Activated CD4-positive, alpha-beta T cell treated with anti-CD3 and anti-CD28 coated beads, Interleukin-2, amount 50 U/mL, for 24 hours (primary cell): ENCODE measurements around the gene ZFP3.
"Not testable (repeated sequence)": the region's sequence is repeated elsewhere in the genome, so short reads cannot be mapped to it uniquely, and the experiment has no call there.

Experiments
- DNase-seq, 2 donors: peaks; one replicate each; pipeline ENCODE4 v3.0.0-alpha.2; 2020; ENCODE audit warnings: low read depth in 1 of 2, low spot score in 1 of 2

ZFP3 gene

DNA sequence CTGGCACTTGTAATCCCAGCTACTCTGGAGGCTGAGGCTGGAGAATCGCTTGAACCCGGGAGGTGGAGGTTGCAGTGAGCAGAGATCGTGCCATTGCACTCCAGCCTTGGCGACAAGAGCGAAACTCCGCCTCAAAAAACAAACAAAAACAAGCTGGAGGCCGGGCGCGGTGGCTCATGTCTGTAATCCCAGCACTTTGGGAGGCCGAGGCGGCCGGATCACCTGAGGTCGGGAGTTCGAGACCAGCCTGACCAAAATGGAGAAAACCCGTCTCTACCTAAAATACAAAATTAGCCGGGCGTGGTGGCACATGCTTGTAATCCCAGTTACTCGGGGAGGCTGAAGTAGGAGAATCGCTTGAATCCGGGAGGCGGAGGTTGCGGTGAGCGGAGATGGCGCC is 992 bp upstream of the ZFP3 start:
- not testable (repeated sequence) for DNase-seq

DNA sequence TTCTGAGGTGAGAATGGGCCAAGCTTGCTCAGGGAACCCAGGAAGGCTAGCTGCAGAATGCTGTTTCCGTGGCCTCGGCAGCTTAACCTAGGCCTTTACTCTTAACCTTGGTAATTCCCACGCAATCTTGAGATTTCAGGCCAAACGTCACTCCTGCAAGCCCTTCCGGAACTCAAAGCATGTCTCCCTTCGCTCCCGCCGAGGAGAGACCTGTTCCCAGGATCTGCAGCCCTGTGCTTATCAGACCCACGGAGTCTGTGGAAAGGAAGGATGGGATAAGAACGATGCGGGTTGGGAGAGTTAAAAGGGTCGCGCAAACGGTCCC is 524 bp upstream of the ZFP3 start:
- no peak for DNase-seq

DNA sequence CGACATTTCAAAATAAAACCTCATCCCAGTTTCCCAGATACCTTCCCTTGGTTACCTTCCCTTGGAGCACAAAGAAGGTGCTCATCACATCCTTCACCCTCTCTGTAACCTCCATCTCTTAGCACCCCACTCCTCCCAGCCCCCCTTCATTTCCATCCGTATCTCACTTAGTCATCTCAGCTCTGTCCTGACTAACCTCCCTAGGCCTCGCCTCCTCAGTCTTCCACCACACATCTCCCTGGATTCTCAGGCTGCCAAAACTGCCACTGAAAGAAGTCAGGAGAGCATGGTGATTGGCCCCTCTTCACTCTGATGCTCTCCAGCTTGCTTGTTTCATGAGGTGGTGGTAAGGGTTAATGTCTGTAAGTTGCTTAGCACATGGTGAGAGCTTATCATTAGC is 2.3 kb downstream of the ZFP3 start:
- DNase-seq: no peak

DNA sequence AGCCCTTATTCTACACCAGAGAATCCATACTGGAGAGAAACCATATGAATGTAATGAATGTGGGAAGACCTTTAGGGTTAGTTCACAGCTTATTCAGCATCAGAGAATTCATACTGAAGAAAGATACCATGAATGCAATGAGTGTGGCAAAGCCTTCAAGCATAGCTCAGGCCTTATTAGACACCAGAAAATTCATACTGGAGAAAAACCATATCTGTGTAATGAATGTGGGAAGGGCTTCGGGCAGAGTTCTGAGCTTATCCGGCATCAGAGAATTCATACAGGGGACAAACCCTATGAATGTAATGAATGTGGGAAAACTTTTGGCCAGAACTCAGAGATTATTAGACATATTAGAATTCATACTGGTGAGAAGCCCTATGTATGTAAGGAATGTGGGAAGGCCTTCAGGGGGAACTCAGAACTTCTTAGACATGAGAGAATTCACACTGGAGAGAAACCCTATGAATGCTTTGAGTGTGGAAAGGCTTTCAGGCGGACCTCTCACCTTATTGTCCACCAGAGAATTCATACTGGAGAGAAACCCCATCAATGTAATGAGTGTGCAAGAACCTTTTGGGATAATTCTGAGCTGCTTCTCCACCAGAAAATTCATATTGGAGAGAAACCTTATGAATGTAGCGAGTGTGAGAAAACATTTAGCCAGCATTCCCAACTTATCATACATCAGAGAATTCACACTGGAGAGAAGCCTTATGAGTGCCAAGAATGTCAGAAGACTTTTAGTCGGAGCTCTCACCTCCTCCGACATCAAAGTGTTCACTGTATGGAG is 14.1 kb downstream of the ZFP3 start:
- DNase-seq: no peak

DNA sequence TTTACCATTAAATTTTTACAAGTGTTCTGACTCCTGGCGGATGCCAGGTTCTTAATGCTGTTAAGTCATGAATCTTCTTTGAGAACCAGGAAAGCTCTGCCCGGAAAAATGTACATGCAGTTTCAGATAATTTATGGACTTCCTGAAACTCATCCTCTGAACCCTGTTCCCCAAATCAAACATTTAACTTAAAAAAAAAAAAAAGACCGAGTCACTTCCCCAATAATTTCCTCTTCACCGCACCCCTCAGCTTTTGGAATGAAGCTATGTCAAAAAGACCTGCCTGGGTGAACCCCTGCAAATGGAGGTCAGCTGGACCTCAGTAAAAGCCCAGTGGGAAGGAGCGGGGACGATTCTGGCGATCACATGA is 18.4 kb downstream of the ZFP3 start:
- no peak for DNase-seq

DNA sequence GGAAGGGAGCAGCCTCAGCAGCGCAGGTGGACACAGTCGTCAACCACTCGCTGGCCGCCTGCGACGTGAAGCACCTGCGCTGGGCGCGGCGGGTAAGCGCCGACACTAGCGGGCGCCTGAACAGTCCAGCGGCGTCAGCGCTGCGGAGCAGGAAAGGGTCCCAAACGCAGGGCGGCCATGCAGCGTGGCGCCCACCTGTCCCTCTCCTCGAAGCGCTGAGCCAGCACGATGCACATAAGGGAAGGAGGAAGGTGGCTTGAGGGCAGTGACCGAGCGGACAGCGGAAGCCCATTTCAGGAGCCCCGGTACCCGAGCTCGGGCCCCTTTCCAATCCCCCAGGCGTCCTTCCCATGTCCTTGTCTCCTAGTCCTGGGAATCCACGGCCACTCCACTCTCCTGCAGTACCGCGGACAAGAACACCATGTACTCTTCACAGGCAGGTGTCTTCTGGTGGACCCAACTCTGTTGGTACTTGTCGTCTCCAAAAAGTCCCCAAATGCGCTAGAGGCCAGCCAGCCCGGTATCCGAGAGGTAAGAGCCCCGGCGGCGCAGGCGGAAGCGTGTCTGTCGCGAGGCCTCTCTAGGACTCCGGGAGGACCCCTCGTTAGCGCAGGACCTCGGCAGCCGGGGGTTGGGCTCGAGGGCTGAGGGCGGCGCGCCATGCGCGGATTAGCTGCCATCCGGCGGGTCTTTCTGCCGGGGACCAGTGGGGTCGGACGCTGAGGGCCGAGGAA is 19.0 kb downstream of the ZFP3 start:
- peak in 1 of 2 donors; percentile 16 for DNase-seq

DNA sequence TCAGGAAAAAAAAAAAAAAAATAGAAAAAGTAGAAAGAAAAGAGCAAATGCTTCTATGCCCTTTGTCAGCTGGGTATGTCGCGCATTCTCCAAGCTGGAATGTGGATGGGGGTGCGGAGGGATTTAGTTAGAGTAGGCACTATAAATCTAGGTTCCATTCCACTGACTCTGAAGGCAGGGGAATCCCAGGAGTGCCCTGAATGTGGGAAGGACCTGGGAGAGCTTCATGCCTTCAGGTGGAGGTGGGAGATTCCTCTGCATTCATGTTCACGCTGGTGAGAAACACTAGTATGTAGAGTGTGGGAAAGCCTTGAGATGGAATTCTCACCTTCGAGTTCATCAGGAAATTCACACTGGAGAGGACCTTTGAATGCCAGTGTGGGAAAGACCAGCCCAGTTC is 21.0 kb downstream of the ZFP3 start:
- DNase-seq: no peak

DNA sequence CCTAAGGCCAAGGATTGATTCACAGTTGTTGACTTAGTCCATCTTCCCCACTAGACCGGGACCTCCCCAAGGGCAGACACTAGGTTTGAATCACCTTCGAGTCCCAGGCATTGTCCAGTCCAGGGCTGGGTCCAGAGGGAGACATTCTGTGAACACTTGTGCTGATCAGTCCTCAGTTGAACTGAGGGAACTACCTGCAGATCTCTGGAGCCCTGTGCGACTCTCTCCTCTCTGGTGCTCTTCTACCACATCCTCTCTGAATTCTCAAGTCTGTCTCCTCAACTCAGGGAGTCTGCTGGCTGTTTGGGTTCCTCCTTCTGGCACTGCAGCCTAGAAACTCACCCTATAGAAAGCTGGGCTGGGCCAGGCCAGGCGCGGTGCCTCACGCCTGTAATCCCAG is 22.6 kb downstream of the ZFP3 start:
- DNase-seq: no peak

DNA sequence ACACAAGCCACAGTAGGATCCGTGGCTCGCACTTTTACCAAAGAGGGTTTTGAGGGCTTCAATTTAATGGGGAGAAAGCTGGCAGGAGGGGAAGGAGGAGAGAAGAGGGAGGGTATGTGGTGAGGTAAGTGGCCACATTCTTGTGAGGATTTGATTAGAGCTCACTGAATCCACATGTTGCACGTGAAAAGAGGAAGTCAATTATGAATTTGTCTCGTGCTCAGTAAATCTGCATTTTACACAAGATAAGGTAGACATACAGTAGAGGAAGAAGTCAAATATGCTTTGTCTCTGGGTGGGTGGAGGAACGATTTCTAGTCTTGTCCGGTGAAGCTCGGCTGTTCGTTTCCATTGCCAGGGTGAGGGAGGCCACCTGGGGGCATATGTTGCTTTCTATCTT is 32.5 kb downstream of the ZFP3 start:
- DNase-seq: no peak

DNA sequence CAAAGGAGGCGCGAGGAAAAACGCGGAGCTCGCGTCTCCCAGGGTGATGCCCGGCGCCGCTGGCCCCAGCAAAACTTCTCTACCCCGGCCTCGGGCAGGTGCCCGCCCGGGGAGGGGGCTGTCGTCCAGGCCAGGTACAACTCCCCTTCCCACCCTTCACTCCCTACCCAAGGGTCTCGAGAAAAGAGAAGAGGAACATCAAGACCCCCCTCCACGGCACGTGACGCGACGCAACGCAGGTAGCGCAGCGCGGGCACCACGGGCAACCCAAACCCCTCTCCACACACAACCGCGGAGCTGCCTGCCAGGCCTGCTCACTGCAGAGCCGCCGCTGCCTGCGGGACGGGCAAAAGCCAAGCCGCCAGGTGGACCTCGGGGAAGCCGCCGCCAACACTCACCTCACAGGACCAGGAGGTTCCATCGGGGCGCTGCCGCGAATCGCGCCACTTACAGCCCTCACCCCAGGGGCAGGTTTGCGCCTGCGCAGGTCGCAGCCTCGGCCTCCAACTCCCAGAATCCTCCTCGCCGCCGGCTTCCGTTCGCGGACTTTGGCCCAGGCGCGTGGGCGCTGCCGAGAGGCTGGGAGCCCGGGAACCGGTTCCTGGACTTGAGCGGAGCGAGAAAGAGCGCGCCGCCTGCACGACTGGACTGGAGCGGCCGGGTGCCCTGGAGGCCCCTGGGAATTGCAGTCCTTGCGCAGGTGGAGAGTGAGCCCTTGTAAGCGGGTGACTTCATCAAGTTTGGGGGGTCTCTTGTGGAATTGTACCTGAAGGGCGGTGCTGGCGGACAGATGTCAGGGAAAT is 33.3 kb downstream of the ZFP3 start, which contains the start of gene ZNF232:
ZNF232 (minus strand) TSS at position 477 of the 803 bp plus-strand sequence; CDS start at position 421, 56 bp downstream.
- DNase-seq: peak; percentile 82 to 86

DNA sequence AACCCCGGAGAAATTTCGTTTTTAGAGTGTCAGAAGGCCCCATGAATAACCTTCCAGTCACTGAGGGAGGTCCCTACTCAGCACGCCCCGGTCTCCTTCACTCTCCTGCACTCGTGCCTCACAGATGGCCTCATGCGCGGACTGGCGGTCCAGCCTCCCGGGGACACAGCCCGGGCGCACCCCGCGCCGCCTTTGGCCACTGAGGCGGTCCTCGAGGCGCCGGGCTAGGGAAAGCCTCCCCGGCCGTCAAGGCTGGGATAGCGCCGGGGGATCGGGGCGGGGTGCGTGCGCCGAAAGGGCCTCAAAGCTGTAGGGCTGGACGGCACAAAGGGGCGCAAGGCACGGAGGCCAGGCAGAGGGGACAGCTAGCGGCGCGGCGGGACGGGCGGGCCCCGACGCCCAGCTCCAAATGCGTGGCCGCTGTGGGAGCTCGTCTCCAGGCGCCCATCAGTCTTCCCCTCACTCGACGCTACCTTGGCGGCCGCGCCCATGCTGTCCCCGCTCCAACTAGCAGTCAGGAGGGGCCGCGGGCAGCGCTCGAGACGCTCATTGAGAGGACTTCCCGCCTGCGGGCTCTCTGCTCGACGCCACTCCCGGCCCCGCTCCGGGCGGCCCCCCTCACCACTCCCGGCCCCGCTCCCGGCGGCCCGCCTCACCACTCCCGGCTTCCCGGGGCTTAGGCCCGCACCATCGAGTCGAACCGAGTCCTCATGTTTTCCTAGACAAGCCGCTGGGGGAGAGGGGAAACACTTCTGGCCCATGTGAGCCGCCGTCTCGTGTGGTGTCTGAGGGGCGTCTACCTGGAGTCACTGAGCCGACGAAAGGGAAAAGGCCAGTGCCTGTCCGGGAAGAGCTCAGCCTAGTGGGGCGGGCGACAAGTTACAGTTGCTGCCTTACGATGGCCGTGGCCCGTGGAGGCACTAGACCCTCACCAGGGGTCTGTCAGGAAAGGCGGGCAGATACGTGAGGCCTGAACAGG is 37.7 kb downstream of the ZFP3 start, which contains the start of gene USP6:
USP6 (plus strand) TSS at position 360 of the 979 bp plus-strand sequence. CDS start 14,336 bp downstream, outside the sequence.
- no peak for DNase-seq

DNA sequence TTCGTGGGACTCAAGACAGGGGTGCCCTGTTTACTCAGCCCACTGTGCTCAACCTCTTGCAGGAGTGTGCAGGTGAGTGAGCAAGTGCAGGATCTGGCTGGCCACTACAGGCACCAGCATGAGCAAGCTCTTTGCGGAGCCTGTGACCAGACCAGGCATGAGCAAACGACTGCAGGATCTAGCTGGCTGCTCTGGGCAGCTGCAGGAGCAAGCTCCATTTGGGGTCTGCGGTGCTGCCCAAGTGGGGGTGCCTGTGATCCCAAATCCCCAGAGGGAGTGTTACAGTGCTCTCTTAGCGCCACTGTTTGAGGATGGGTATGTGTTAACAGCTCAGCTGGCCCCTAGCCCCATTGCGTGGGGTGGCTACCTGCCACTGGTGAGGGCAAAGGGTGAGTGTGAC is 40.0 kb downstream of the ZFP3 start:
- DNase-seq: no peak

DNA sequence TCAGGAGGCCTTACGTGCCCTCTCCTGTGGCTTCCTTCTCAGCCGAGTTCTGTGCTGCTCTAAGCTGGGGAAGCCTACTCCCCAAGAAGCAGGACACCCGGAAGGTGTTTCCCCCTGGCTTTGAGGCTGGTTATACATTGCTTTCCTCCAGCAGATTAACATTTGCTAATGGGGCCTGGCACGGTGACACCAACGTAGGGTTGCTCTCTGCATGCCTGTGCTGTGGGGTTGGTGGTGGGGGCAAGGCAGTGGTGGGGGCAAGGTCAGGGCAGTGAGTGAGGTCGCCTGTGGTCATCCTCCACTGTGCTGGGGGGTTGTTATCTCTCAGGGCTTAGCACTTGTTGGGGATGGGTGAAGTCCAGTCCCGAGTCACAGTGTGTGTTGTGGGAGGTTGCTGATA is 41.8 kb downstream of the ZFP3 start:
- DNase-seq: no peak

DNA sequence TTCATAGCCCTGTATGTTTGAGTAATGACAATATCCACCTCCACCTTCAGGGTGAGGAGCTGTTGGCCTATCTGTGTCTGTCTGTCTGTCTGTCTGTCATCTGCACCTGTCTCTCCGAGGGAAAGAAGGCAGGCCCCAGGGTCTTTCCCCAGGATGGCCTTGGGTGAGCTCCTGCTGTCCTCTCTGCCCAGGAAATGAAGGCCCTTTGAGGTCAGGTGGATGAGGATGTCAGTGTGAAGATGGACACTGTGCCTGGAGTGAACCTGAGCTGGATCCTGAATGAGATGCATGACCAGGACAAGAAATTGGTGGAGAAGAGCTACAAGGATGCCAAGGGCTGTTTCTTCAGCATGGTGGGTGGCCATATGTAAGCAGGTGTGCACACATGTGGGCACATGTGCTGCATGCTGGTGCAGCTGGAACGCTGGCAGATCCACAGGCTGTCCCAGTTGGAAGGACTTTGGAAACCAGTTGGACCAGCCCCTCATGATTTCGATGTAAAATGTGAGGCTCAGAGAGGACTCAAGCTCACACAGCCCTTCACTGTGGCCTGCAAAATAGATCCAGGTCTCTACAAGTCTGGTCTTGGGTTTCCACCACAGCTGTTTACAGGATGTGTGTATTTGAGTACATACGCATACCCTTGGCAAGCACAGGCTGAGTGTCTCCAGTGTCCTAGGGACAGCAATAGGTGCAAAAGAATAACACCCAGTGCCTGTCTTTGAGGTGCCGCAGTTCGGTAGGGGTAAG is 42.3 kb downstream of the ZFP3 start:
- DNase-seq: not testable (repeated sequence)

DNA sequence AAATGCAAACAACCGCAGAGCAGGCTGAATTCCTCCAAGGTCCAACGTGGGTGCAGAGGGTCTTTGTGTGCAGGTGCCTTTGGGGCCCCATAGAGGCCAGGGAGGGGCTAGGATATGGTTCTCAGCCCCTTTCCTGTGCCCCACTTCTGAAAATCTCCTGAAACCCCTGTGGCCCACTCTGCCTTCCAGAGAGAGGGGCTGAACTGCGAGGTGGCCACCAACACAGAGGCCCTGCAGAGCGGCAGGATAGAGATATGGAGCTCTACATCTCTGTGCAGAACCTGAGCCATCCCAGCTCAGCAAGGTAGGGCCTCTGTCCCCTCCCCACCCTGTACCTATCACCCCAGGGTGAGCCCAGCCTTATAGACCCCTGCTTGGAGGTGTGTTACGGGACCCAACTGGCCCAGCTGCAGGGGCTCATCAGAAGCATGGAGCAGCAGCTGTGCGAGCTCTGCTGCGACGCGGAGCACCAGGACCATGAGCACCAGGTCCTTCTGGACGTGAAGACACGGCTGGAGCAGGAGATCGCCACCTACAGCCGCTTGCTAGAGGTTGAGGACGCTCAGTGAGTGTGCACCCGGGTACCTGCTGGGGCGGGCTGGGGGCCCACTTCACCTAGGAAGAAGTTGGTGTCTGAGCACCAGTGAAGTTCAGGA is 43.0 kb downstream of the ZFP3 start:
- no peak for DNase-seq

DNA sequence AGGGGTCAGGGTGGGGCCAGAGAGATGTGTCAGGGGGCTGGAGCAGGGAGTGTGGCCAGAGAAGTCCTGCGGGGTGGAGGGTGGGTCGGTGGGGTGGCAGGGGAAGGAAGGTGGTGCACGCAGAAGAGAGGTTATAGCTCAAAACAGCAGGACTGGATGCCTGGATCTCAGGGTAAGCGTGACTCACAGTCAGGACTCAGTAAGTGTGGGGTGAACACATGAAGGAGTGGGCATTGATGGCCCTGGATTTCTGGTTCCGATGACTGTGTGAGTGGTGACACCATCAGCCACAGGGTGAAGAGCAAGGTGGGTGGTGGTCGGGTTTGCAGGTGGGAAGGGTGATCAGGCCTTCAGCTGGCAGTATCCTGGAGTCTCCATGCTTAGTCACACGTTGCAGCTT is 43.8 kb downstream of the ZFP3 start:
- not testable (repeated sequence) for DNase-seq

DNA sequence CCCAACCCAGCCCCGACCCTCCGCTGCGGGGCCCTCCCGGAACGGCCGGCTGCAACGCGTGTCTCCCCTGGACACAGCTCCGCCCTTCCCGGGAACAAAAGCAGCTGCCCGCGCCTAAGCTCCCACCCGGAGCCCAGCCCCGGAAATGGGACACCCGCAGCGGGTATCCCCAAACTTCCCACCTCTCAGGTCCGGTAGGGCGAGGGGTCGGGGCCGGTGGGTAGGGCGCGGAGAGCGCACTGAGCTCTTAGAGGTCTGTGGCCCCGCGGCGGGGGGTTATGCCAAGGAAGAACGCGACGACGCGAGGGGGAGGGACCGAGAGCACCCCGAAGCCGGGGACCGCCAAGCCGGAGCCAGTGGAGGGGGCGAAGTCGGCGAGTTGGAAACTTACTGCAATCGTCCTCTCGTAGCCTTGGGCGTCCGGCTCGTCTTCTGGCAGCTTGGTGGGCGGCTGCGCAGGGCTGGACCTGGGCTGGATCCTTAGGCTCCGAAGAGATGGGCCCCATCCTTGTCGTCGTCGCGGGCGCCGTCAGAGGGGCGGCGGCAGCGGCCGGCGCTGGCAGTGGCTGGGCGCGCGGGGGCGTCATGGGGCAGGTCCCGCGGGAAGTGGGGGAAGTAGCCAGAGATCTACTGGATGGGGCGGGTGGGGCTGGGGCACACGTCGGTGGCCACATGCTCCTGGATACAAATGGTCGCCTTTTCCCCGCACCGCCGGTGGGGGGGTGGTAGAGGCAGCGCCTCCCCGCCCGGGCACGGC is 44.5 kb downstream of the ZFP3 start:
- DNase-seq: no peak

DNA sequence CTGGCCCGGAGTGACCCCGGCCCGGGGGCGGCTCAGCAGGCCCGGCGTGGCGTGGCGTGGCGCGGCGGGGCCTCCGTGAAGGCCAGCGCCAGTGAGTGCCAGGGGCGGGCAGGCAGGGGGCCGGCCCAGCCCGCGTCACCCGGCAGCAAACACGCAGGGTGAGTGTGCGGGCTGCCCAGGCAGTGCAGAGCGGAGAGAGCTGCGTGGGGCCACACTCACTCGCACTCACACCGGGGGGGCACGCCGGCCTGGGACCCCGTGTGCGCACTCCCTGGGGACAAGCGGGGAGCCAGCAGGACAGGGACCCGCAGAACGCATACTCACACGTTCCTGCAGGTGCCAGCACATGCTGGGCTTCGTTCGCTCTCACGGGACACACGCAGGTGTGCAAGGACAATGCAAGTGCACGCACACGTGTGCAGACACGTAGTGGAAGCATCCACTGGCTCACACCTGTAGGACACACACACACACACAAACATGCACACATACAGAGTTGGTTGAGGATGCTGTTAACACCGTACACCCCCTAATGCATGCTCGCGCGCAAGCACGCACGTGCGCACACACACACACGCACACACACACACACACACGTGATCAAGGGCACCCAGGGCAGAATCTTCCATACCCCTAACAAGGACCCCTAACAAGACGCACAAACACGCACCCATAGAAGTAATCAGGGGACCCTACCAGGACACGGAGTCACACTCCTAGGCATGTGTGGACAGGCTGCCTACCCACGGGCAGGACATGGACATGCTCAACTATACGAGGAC is 45.3 kb downstream of the ZFP3 start:
- DNase-seq: no peak
